ENCODE results near the gene FNDC3B.

- TF ChIP-seq, protein P1, sequence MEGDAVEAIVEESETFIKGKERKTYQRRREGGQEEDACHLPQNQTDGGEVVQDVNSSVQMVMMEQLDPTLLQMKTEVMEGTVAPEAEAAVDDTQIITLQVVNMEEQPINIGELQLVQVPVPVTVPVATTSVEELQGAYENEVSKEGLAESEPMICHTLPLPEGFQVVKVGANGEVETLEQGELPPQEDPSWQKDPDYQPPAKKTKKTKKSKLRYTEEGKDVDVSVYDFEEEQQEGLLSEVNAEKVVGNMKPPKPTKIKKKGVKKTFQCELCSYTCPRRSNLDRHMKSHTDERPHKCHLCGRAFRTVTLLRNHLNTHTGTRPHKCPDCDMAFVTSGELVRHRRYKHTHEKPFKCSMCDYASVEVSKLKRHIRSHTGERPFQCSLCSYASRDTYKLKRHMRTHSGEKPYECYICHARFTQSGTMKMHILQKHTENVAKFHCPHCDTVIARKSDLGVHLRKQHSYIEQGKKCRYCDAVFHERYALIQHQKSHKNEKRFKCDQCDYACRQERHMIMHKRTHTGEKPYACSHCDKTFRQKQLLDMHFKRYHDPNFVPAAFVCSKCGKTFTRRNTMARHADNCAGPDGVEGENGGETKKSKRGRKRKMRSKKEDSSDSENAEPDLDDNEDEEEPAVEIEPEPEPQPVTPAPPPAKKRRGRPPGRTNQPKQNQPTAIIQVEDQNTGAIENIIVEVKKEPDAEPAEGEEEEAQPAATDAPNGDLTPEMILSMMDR (IDR thresholded peaks at IDR 0.05; ENCODE audit: low read length) = no peak
- TF ChIP-seq EZH2 (optimal IDR thresholded peaks at IDR 0.05; ENCODE audit: low read depth, low read length) = no peak
Observed at GRCh38 chr3:172180473-172180872, 141.1 kb downstream of the FNDC3B start.
